ENCODE results near the gene LRSAM1. TPM values are rescaled to one million over a fixed set of nuclear protein-coding genes. Genes with fewer than 3 reads are reported as not detected.
A peak's percentile ranks its signal among the peaks of the same experiment; 100 is the strongest.

The LRSAM1 gene
- total RNA-seq (2014; rRNA removed; shearing (Covaris generic)) (13.6 and 20.8 TPM in 2 replicates), total RNA-seq (2022) (32.2 and 34.1 TPM in 2 replicates), Bru-seq, nascent RNA (percentile 58 among the genes with signal in this experiment), BruChase-seq, experiment 1, labeled RNA remaining after a 6-hour chase (percentile 71 among the genes with signal in this experiment), BruChase-seq, experiment 2, labeled RNA remaining after a 2-hour chase (percentile 64 among the genes with signal in this experiment)
- long read RNA-seq, transcript LRSAM1-201 (26 exons, 3,146 nt): major isoform, 26 of 53 reads
- long read RNA-seq, partial matches to known transcripts: 8 of 53 reads
- long read RNA-seq, other reads (novel, unspliced or antisense): 15 of 53 reads

- Histone ChIP-seq H3K4me2 (ENCODE audit: low read length) (peak within 1 kb of the TSS; percentile 99), H3K9me3 (ENCODE audit: low read length) (no peaks in the 10 kb centered on the region), H3K4me3 (ENCODE audit: low read depth, low read length, poor library complexity, severe bottlenecking) (peak within 1 kb of the TSS; percentile 99), H4K20me1 (ENCODE audit: insufficient read depth, low read length) (peaks cover 36% of the 10 kb centered on the region), H3K79me2 (ENCODE audit: insufficient read depth, low read depth, low read length) (peaks cover 42% of the 10 kb centered on the region), H3K4me1 (ENCODE audit: insufficient read depth, low read length, poor library complexity, severe bottlenecking) (peaks cover 39% of the 10 kb centered on the region), H3K36me3 (ENCODE audit: insufficient read depth, low read length) (peaks cover 61% of the 10 kb centered on the region), H3K27ac (ENCODE audit: low read depth, low read length, poor library complexity, severe bottlenecking) (peak within 1 kb of the TSS; percentile 92), H3K9me2 (ENCODE audit: insufficient read depth, low read length) (no peaks in the 10 kb centered on the region), H2AFZ (ENCODE audit: low read length) (peak within 1 kb of the TSS; percentile 64; the same call in 1 of the 2 replicates)
- TF ChIP-seq EZH2phosphoT487 (IDR thresholded peaks at IDR 0.05; ENCODE audit: borderline replicate concordance, low read depth, low read length): no peak
- 0 out of 2 replicates have a peak, but pooled peaks have one; percentile 22 for TF ChIP-seq CTCF (conservative IDR thresholded peaks at IDR 0.05; ENCODE audit: low read length)
- no TSS peak for BruUV-seq (replicated peaks)
- POLR2A ChIA-PET: interaction anchor here (0.6 to 3.1 kb wide), 6 partner anchors 27 to 647 kb away, joined by 3 to 9 read pairs (median 3); partner anchors contain the start of genes SH2D3C, SLC2A8 and ZBTB43
- CTCF ChIA-PET (ENCODE audit: unreplicated experiment): no interaction called here
- peak; percentile 96 for DNase-seq (ENCODE audit: low spot score)
- intact Hi-C loops (cut with micrococcal nuclease; ENCODE audit: unreplicated experiment): loop anchor here (1.0 kb wide), 1 partner anchor 27 kb away; the partner anchor contains the start of gene ZNF79
Measured at GRCh38 chr9:127450830-127451607, at the start of gene LRSAM1, which contains the start of gene RPL12. Gene LRSAM1 (plus strand): TSS chr9:127451510. CDS start chr9:127454528, 3,018 bp downstream. Gene RPL12 (minus strand): TSS chr9:127451406. CDS start chr9:127451317, 89 bp downstream.

GRCh38 chr9:127402401-127403090 lies 48.8 kb upstream of the LRSAM1 start:
- no peak overlapping the region for H3K4me2 ChIP-seq (ENCODE audit: low read length)
- TF ChIP-seq CTCF (conservative IDR thresholded peaks at IDR 0.05; ENCODE audit: low read length) (no peak), EZH2phosphoT487 (IDR thresholded peaks at IDR 0.05; ENCODE audit: borderline replicate concordance, low read depth, low read length) (no peak)
- no peak overlapping the region for H3K4me3 ChIP-seq (ENCODE audit: low read depth, low read length, poor library complexity, severe bottlenecking)
- H3K27ac ChIP-seq (ENCODE audit: low read depth, low read length, poor library complexity, severe bottlenecking): no peak overlapping the region
- ChIA-PET CTCF (ENCODE audit: unreplicated experiment) (no interaction called here), POLR2A (no interaction called here)
- no peak for DNase-seq (ENCODE audit: low spot score)
- no peaks in the 10 kb centered on the region for H3K79me2 ChIP-seq (ENCODE audit: insufficient read depth, low read depth, low read length)
- peaks cover 5% of the 10 kb centered on the region for H3K4me1 ChIP-seq (ENCODE audit: insufficient read depth, low read length, poor library complexity, severe bottlenecking)
- no peaks in the 10 kb centered on the region for H3K9me3 ChIP-seq (ENCODE audit: low read length)
- no peaks in the 10 kb centered on the region for H3K9me2 ChIP-seq (ENCODE audit: insufficient read depth, low read length)
- no peak overlapping the region for H2AFZ ChIP-seq (ENCODE audit: low read length)
- no peaks in the 10 kb centered on the region for H3K36me3 ChIP-seq (ENCODE audit: insufficient read depth, low read length)
- BruUV-seq (replicated peaks): no TSS peak
- no peaks in the 10 kb centered on the region for H4K20me1 ChIP-seq (ENCODE audit: insufficient read depth, low read length)
- intact Hi-C loops (cut with micrococcal nuclease; ENCODE audit: unreplicated experiment): no loop called here
